Activated naive CD4-positive, alpha-beta T cell treated with anti-CD3 and anti-CD28 coated beads, Interleukin-2, amount 10 ng/mL, durations not matched to agents 7 days and 5 days (primary cell): ENCODE measurements around the gene CT45A1.
A peak's percentile ranks its signal among the peaks of the same experiment; 100 is the strongest.
"Not testable (repeated sequence)": the region's sequence is repeated elsewhere in the genome, so short reads cannot be mapped to it uniquely, and the experiment has no call there.

Source experiments
- CTCF ChIA-PET: fragments of 350-600 bp; sonication (Branson Sonifier 250); formaldehyde crosslinking; loops from one replicate; lab custom pipeline; 2021; ENCODE audit warnings: antibody characterized with exemption; lab: Charles Lee
- DNase-seq: peaks from one replicate; pipeline ENCODE4 v3.0.0-alpha.2; 2020
- H3K27ac Mint-ChIP-seq: one replicate; pipeline ENCODE4 v1.8.0; 2021; ENCODE audit warnings: mild to moderate bottlenecking, moderate library complexity, mixed read lengths
- H3K27me3 Mint-ChIP-seq: one replicate; pipeline ENCODE4 v1.8.0; 2021; ENCODE audit warnings: mild to moderate bottlenecking, mixed read lengths
- H3K36me3 Mint-ChIP-seq: one replicate; pipeline ENCODE4 v1.8.0; 2021; ENCODE audit warnings: mixed read lengths
- H3K4me1 Mint-ChIP-seq: one replicate; pipeline ENCODE4 v1.8.0; 2021; ENCODE audit warnings: mixed read lengths
- H3K4me3 Mint-ChIP-seq: one replicate; pipeline ENCODE4 v1.8.0; 2021; ENCODE audit warnings: mild to moderate bottlenecking, moderate library complexity, mixed read lengths
- H3K9me3 Mint-ChIP-seq: one replicate; pipeline ENCODE4 v1.8.0; 2021; ENCODE audit warnings: mixed read lengths

Gene CT45A1

GRCh38 chrX:135713183-135713689, at the start of gene CT45A1:
CT45A1 (plus strand) TSS chrX:135713639; CDS start chrX:135718941, 5,302 bp downstream.
- H3K4me3 Mint-ChIP-seq, H3K9me3 Mint-ChIP-seq, H3K4me1 Mint-ChIP-seq, CTCF ChIA-PET, H3K27ac Mint-ChIP-seq, H3K27me3 Mint-ChIP-seq, H3K36me3 Mint-ChIP-seq: not testable (repeated sequence)
- peak; percentile 27 for DNase-seq

GRCh38 chrX:135672979-135673378, 40.5 kb upstream of the CT45A1 start:
- CTCF ChIA-PET, H3K36me3 Mint-ChIP-seq, H3K4me1 Mint-ChIP-seq, DNase-seq, H3K27me3 Mint-ChIP-seq, H3K4me3 Mint-ChIP-seq, H3K9me3 Mint-ChIP-seq, H3K27ac Mint-ChIP-seq: not testable (repeated sequence)

GRCh38 chrX:135688137-135688536, 25.3 kb upstream of the CT45A1 start:
- no peak for DNase-seq
- no peak overlapping the region for H3K4me3 Mint-ChIP-seq
- no peak overlapping the region for H3K27ac Mint-ChIP-seq
- H3K36me3 Mint-ChIP-seq = no peaks in the 10 kb centered on the region
- H3K4me1 Mint-ChIP-seq = no peaks in the 10 kb centered on the region
- H3K27me3 Mint-ChIP-seq = peaks cover 6% of the 10 kb centered on the region
- CTCF ChIA-PET = no interaction called here
- no peaks in the 10 kb centered on the region for H3K9me3 Mint-ChIP-seq

GRCh38 chrX:135695471-135695870, 18.0 kb upstream of the CT45A1 start:
- no peaks in the 10 kb centered on the region for H3K27me3 Mint-ChIP-seq
- H3K27ac Mint-ChIP-seq = no peak overlapping the region
- no peaks in the 10 kb centered on the region for H3K9me3 Mint-ChIP-seq
- no peak for DNase-seq
- H3K4me1 Mint-ChIP-seq = no peaks in the 10 kb centered on the region
- CTCF ChIA-PET = no interaction called here
- H3K36me3 Mint-ChIP-seq = no peaks in the 10 kb centered on the region
- no peak overlapping the region for H3K4me3 Mint-ChIP-seq

GRCh38 chrX:135697601-135698000, 15.8 kb upstream of the CT45A1 start:
- Mint-ChIP-seq H3K9me3 (no peaks in the 10 kb centered on the region), H3K4me1 (no peaks in the 10 kb centered on the region), H3K36me3 (no peaks in the 10 kb centered on the region), H3K4me3 (no peak overlapping the region), H3K27ac (no peak overlapping the region), H3K27me3 (no peaks in the 10 kb centered on the region)
- DNase-seq = no peak
- CTCF ChIA-PET = no interaction called here

- Mint-ChIP-seq H3K27ac (no peak overlapping the region), H3K27me3 (no peaks in the 10 kb centered on the region), H3K4me3 (no peak overlapping the region), H3K4me1 (no peaks in the 10 kb centered on the region), H3K36me3 (no peaks in the 10 kb centered on the region), H3K9me3 (no peaks in the 10 kb centered on the region)
- no peak for DNase-seq
- CTCF ChIA-PET = no interaction called here
These were observed 14.5 kb upstream of the CT45A1 start for GRCh38 chrX:135698924-135699323.

GRCh38 chrX:135707880-135708279, 5.6 kb upstream of the CT45A1 start:
- no peaks in the 10 kb centered on the region for H3K27me3 Mint-ChIP-seq
- H3K9me3 Mint-ChIP-seq = no peaks in the 10 kb centered on the region
- no peak overlapping the region for H3K27ac Mint-ChIP-seq
- CTCF ChIA-PET = no interaction called here
- peak; percentile 47 for DNase-seq
- H3K4me3 Mint-ChIP-seq = no peak overlapping the region
- no peaks in the 10 kb centered on the region for H3K4me1 Mint-ChIP-seq
- no peaks in the 10 kb centered on the region for H3K36me3 Mint-ChIP-seq

- Mint-ChIP-seq H3K27ac (no peak overlapping the region), H3K9me3 (no peaks in the 10 kb centered on the region), H3K4me1 (no peaks in the 10 kb centered on the region), H3K4me3 (no peak overlapping the region), H3K27me3 (no peaks in the 10 kb centered on the region), H3K36me3 (no peaks in the 10 kb centered on the region)
- DNase-seq = no peak
- CTCF ChIA-PET = interaction anchor here (0.6 kb wide), 1 partner anchor 27 kb away, joined by 3 read pairs; no protein-coding TSS in a partner anchor
These were observed 356 bp downstream of the CT45A1 start for GRCh38 chrX:135713795-135714194.

GRCh38 chrX:135734666-135735065, 21.2 kb downstream of the CT45A1 start:
- H3K9me3 Mint-ChIP-seq, H3K4me1 Mint-ChIP-seq, DNase-seq, H3K4me3 Mint-ChIP-seq, H3K27me3 Mint-ChIP-seq, CTCF ChIA-PET, H3K36me3 Mint-ChIP-seq, H3K27ac Mint-ChIP-seq: not testable (repeated sequence)

- Mint-ChIP-seq H3K4me3 (no peak overlapping the region), H3K4me1 (no peaks in the 10 kb centered on the region), H3K9me3 (no peaks in the 10 kb centered on the region), H3K27ac (no peak overlapping the region), H3K27me3 (peaks cover 8% of the 10 kb centered on the region), H3K36me3 (no peaks in the 10 kb centered on the region)
- CTCF ChIA-PET = no interaction called here
- DNase-seq = no peak
These were observed 24.1 kb downstream of the CT45A1 start for GRCh38 chrX:135737366-135738071.

GRCh38 chrX:135740681-135741149, 27.3 kb downstream of the CT45A1 start:
- CTCF ChIA-PET = interaction anchor here (0.9 to 2.5 kb wide), 2 partner anchors 26 to 190 kb away, joined by 3 to 11 read pairs; no protein-coding TSS in a partner anchor
- Mint-ChIP-seq H3K4me3 (peak overlapping the region; percentile 37), H3K27me3 (peaks cover 8% of the 10 kb centered on the region), H3K4me1 (no peaks in the 10 kb centered on the region), H3K9me3 (no peaks in the 10 kb centered on the region), H3K27ac (no peak overlapping the region), H3K36me3 (no peaks in the 10 kb centered on the region)
- peak; percentile 64 for DNase-seq

- CTCF ChIA-PET = interaction anchor here (0.9 to 2.5 kb wide), 2 partner anchors 27 to 190 kb away, joined by 3 to 11 read pairs; no protein-coding TSS in a partner anchor
- no peaks in the 10 kb centered on the region for H3K9me3 Mint-ChIP-seq
- no peaks in the 10 kb centered on the region for H3K36me3 Mint-ChIP-seq
- H3K4me1 Mint-ChIP-seq = no peaks in the 10 kb centered on the region
- no peak overlapping the region for H3K4me3 Mint-ChIP-seq
- peaks cover 8% of the 10 kb centered on the region for H3K27me3 Mint-ChIP-seq
- DNase-seq = no peak
- H3K27ac Mint-ChIP-seq = no peak overlapping the region
These were observed 27.8 kb downstream of the CT45A1 start for GRCh38 chrX:135741192-135741715.

- H3K27ac Mint-ChIP-seq, CTCF ChIA-PET, H3K36me3 Mint-ChIP-seq, H3K4me3 Mint-ChIP-seq, DNase-seq, H3K27me3 Mint-ChIP-seq, H3K4me1 Mint-ChIP-seq, H3K9me3 Mint-ChIP-seq: not testable (repeated sequence)
These were observed 31.3 kb downstream of the CT45A1 start for GRCh38 chrX:135744739-135745138.

GRCh38 chrX:135768091-135768490, 54.7 kb downstream of the CT45A1 start, which contains the start of gene CT45A3:
CT45A3 (minus strand) TSS chrX:135768191; CDS start chrX:135764444, 3,747 bp downstream.
- H3K36me3 Mint-ChIP-seq, H3K4me3 Mint-ChIP-seq, H3K9me3 Mint-ChIP-seq, H3K4me1 Mint-ChIP-seq, H3K27ac Mint-ChIP-seq, H3K27me3 Mint-ChIP-seq, CTCF ChIA-PET, DNase-seq: not testable (repeated sequence)
